ENCODE data around the gene EXOC3. TPM values are rescaled to one million over a fixed set of nuclear protein-coding genes. Genes with fewer than 3 reads are reported as not detected.
"Not testable (repeated sequence)": the region's sequence is repeated elsewhere in the genome, so short reads cannot be mapped to it uniquely, and the experiment has no call there.

Gene EXOC3
- total RNA-seq, 2 experiments from 2014 or later: 72.4 to 77.5 TPM

DNA sequence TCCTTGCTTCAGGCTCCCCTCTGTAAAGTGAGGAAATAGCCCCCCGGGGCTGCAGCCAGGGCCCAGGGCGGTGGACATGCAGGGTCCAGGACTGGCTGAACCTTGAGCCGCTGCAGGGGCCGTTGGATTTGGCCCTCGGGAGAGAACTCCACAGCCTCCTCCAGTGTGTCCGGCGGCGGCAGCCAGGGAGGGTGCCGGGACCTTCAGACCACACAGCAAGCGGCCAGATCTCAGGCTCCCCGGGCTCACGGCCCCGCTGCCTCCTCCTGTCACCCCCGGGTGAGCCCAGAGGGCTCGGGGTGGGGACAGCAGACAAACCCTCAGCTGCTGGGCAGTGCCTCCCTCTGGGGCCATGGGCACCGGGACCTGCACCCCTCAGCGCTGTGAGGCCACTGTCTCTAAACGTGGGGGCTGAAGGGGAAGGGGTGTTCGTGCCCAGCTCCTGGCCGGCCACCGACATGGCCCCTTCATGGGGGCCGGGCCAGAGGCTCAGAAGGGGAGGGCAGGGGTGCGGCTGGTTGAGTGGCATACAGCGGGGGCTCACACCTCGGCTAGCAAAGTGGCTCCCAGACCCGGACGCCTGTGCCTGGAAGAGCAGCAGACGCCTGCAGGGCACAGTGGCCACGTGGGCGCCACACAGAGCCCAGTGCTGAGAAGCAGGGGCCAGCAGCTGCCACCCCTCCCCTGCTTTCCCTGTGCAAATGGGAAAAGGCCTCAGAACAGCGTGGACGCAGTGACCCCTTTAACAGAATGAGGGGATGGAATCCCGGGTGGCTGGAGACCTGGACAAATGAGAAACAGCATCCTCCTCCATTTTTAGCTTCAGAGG, 61.6 kb downstream of the EXOC3 start:
- H3K27me3 Mint-ChIP-seq: peaks cover 12% of the 10 kb centered on the region
- no peak overlapping the region for H3K4me3 Mint-ChIP-seq
- POLR2A ChIA-PET: no interaction called here
- H3K36me3 Mint-ChIP-seq: no peaks in the 10 kb centered on the region
- H3K4me1 Mint-ChIP-seq: no peaks in the 10 kb centered on the region
- DNase-seq (no peak), ATAC-seq (ENCODE audit: low read depth) (no peak)
- no peak overlapping the region for H3K27ac Mint-ChIP-seq
- H3K9me3 Mint-ChIP-seq: no peaks in the 10 kb centered on the region

DNA sequence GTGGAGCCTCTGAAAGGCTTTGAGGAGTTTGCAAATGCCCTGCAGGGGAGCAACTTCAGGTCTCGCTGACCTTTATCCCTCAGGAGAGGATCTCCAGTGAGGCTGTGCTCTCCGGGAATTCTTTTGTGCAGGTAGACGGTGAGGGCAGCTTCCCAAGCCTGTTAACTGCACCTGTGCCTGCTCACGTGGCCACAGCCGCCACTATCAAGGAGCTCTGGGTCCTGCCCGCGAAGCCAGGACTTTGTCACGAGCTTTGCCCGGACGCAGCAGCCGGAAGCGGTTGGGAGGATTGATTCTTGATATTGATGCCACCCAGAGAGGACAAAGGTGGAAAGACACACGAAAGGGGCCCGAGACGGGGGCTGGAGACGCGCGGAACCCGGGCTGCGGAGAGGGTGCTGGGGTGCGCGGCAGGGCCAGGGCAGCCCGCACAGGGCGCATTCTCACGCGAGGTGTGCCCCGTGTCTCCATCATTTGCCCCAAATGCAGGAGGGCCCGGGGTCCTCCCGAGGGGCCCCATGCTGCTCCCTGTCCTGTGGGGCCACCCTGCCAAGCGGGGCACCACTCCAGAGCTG, 63.1 kb downstream of the EXOC3 start:
- no peak for DNase-seq
- no peak overlapping the region for H3K27ac Mint-ChIP-seq
- H3K4me3 Mint-ChIP-seq: no peak overlapping the region
- no peak for ATAC-seq (ENCODE audit: low read depth)
- peaks cover 9% of the 10 kb centered on the region for H3K27me3 Mint-ChIP-seq
- H3K4me1 Mint-ChIP-seq: no peaks in the 10 kb centered on the region
- POLR2A ChIA-PET: no interaction called here
- no peaks in the 10 kb centered on the region for H3K9me3 Mint-ChIP-seq
- H3K36me3 Mint-ChIP-seq: no peaks in the 10 kb centered on the region

DNA sequence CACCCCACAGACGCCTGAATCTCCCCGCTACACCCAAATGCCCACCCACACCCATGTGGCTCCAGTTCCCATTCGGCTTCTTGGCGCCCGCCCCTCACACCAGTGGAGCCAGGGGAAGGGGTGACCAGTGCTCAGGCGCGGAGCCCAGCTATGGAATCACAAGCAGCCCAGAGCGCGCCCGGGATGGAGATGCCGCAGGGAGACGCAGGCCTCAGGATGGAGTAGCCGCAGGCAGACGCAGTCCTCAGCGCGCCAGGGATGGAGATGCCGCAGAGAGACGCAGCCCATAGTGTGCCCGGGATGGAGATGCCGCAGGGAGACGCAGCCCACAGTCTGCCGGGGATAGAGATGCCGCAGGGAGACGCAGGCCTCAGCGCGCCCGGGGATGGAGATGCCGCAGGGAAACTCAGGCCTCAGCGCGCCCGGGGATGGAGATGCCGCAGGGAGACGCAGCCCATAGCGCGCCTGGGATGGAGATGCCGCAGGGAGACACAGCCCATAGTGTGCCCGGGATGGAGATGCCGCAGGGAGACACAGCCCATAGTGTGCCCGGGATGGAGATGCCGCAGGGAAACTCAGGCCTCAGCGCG, 65.1 kb downstream of the EXOC3 start:
- POLR2A ChIA-PET; H3K9me3 Mint-ChIP-seq; H3K27me3 Mint-ChIP-seq; H3K36me3 Mint-ChIP-seq; H3K4me3 Mint-ChIP-seq; H3K4me1 Mint-ChIP-seq; ATAC-seq (ENCODE audit: low read depth); DNase-seq; H3K27ac Mint-ChIP-seq: not testable (repeated sequence)

DNA sequence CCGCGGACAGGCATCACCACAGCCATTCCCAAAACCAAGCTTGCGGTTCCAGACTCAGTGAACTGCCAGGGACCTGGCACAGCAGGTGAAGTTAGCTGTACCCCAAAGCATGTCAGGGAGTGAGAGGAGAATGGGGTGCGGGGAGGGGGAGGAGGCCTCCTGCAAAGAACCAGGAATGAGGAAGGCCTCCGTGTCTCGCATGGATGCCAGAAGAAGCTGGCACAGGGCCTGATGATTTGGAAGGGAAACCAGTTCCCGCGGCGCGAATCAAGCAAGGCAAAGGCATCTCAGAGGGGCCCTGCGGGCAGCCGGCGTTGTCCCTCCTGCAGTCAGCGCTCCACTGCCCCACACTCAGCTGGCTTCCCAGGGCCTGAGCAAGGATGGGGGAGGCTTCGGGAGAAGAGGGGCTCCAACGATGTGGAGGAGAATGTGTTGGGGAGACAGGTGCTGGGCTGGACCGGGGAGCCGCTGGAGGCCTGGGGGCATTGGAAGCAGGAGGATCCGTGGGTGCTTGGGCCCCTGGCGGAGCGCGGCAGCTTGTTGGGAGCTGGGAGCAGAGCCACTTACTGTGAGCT, 66.7 kb downstream of the EXOC3 start:
- DNase-seq: no peak
- H3K9me3 Mint-ChIP-seq: no peaks in the 10 kb centered on the region
- POLR2A ChIA-PET: interaction anchor here (0.7 kb wide), 1 partner anchor 10 kb away, joined by 3 read pairs; no protein-coding TSS in a partner anchor
- H3K4me3 Mint-ChIP-seq: no peak overlapping the region
- peaks cover 14% of the 10 kb centered on the region for H3K27me3 Mint-ChIP-seq
- no peak overlapping the region for H3K27ac Mint-ChIP-seq
- H3K4me1 Mint-ChIP-seq: no peaks in the 10 kb centered on the region
- no peak for ATAC-seq (ENCODE audit: low read depth)
- no peaks in the 10 kb centered on the region for H3K36me3 Mint-ChIP-seq

DNA sequence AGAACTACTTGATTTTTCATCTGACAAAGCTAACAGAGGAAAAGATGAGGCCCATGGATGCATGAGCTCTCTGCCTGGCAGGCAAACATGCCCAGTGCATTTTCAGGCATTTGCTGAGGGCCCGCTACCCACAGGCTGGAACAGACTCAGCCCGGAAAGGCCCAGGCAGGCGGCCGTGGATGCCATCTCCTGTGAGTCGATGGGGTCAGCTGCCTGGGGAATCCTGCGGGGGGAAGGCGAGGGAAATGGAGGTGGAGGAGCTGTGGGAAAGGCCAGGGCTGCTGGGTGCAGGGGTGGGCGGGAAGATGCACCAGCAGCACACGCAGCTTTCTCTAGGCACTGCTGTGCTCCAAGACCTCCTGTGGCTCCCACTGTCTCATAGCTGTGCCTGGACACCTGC, 67.5 kb downstream of the EXOC3 start:
- no peaks in the 10 kb centered on the region for H3K36me3 Mint-ChIP-seq
- POLR2A ChIA-PET: no interaction called here
- H3K27ac Mint-ChIP-seq: no peak overlapping the region
- H3K4me1 Mint-ChIP-seq: no peaks in the 10 kb centered on the region
- no peak overlapping the region for H3K4me3 Mint-ChIP-seq
- ATAC-seq (ENCODE audit: low read depth): no peak
- H3K27me3 Mint-ChIP-seq: peaks cover 14% of the 10 kb centered on the region
- DNase-seq: no peak
- no peaks in the 10 kb centered on the region for H3K9me3 Mint-ChIP-seq

DNA sequence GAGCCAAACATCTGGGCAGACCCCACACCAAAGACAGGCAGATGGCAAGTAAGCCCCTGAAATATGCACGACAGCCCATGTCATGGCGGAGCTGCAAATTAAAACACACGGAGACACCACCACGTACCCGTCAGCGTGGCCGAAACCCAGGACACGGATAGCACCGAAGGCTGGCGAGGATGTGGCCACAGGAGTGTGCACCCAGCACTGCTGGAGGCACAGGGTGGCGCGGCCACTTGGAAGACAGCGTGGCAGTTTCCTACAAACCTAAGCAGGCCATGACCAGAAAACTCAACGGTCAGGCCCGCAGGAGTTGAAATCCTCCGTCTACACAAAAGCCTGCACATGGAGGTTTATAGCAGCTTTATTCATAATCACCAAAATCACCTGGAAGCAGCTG, 68.5 kb downstream of the EXOC3 start:
- H3K36me3 Mint-ChIP-seq: no peaks in the 10 kb centered on the region
- POLR2A ChIA-PET: no interaction called here

DNA sequence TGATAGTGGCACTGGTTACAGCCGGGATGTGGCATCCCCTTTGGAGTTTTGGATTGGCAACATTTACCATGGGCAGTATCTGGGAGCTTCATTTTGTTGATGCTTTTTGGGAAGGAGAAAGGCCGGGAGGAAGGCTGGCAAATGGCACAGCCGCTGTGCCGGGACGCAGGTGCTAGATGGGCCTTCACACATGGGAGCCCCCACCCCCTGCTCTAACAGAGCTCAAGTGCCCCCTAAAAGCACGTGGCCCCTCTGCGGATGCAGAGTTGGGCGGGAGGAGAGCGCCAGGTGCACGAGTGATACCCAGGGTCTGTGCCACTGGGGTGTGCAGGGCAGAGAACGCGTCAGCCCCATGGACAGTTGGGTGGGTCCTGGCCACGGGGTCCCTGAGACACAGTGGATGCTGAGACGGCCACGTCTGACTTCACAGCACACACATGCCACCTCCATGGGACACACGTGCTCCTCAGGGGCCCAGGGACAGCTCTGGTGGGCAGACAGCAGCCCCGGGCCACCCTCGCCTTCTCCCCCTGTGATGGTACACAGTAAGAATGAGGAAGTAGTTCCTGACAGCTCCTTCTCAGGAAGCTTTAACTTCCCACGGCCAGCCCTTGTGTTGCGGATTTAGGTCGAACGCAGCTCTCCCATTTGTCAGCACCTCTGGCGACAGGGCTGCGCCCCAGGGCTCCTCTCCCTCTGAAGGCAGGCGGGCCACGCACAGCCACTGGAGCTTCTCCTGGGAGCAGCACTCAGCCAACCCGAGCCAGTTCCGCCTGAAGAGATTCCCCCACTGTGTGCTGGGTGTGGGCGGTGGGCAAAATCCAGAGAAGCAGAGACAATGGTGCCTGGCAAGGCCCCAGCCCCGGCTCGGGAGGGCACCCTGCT, 70.5 kb downstream of the EXOC3 start:
- H3K27me3 Mint-ChIP-seq: peaks cover 18% of the 10 kb centered on the region
- peaks cover 5% of the 10 kb centered on the region for H3K9me3 Mint-ChIP-seq
- no peak overlapping the region for H3K4me3 Mint-ChIP-seq
- peaks cover 2% of the 10 kb centered on the region for H3K36me3 Mint-ChIP-seq
- DNase-seq (no peak), ATAC-seq (ENCODE audit: low read depth) (no peak)
- H3K4me1 Mint-ChIP-seq: peaks cover 3% of the 10 kb centered on the region
- POLR2A ChIA-PET: no interaction called here
- no peak overlapping the region for H3K27ac Mint-ChIP-seq

More for the DNA sequence above, 68.5 kb downstream of the EXOC3 start:
- Mint-ChIP-seq H3K27me3 (peaks cover 18% of the 10 kb centered on the region), H3K27ac (no peak overlapping the region), H3K9me3 (no peaks in the 10 kb centered on the region), H3K4me3 (no peak overlapping the region), H3K4me1 (no peaks in the 10 kb centered on the region)
- ATAC-seq (ENCODE audit: low read depth) (no peak), DNase-seq (no peak)

DNA sequence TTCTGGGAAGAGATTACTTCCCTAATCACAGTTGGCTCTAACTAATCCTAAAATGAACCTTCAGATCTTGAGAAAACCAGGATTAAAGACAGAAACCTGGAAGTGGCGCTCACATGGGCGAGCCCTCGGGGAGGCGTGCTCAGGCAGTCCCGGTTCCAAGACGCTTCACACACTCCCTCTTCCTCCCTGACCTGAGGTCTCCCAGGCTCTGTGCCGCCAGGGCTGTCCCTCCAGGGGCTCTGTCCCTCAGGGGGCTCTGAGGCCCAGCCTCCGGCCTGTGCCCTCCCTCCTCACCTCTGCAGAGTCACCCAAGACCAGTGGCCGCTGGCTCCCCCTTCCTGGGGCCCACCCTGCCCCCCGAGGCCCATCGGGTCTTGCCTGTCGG, 71.1 kb downstream of the EXOC3 start:
- Mint-ChIP-seq H3K4me1 (peaks cover 3% of the 10 kb centered on the region), H3K27ac (no peak overlapping the region), H3K36me3 (peaks cover 2% of the 10 kb centered on the region), H3K4me3 (no peak overlapping the region), H3K27me3 (peaks cover 18% of the 10 kb centered on the region), H3K9me3 (peaks cover 5% of the 10 kb centered on the region)
- ATAC-seq (ENCODE audit: low read depth) (no peak), DNase-seq (no peak)
- POLR2A ChIA-PET: no interaction called here

DNA sequence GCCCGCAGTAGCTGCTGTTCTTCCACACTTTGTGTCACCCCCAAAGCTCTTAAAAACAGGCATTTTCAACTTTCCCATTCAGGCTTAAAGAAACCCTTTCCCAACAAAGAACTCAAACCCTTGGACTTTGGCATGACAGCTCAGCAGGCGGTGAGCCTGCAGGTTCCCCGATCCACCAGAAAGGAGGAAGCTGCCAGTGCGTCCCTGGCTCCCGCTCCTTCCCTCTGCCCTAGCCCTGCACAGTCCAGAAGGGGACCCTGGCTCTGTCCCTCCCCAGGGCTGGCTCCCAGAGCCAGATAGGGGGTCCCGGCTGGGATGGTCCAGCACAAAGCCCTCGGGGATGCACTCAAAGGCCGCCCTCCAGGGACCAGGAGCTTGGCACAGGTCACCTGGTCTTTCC, 71.7 kb downstream of the EXOC3 start:
- Mint-ChIP-seq H3K4me3 (no peak overlapping the region), H3K27me3 (peaks cover 18% of the 10 kb centered on the region)
- POLR2A ChIA-PET: no interaction called here

DNA sequence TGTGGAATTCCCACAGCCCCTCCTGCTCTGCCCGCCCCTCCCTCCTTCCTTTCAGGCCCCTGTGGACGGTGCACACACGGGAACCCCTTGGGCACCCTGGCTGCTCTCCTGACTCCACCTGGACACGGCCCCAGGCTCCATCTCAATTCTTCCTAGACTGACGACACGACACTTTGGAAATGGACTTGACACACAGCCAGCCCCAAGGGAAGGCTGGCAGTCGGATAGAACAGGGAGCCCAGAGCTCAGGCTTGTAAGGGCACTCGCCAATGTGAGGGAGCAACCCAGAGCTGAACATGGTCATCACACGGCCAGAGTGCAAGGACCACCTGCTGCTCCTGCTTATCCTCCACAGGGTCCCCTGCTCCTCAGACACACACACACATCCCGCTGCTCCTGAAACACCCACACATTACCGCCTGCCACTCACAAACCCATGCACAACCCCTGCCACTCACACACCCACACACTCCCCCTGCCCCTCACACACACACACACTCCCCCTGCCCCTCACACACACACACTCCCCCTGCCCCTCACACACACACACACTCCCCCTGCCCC, 72.4 kb downstream of the EXOC3 start:
- H3K4me3 Mint-ChIP-seq: no peak overlapping the region
- ATAC-seq (ENCODE audit: low read depth): no peak
- POLR2A ChIA-PET: no interaction called here
- peaks cover 2% of the 10 kb centered on the region for H3K36me3 Mint-ChIP-seq
- peaks cover 18% of the 10 kb centered on the region for H3K27me3 Mint-ChIP-seq
- H3K9me3 Mint-ChIP-seq: peaks cover 5% of the 10 kb centered on the region
- DNase-seq: no peak
- no peak overlapping the region for H3K27ac Mint-ChIP-seq
- peaks cover 3% of the 10 kb centered on the region for H3K4me1 Mint-ChIP-seq

More for the DNA sequence above, 71.7 kb downstream of the EXOC3 start:
- Mint-ChIP-seq H3K9me3 (peaks cover 5% of the 10 kb centered on the region), H3K36me3 (peaks cover 2% of the 10 kb centered on the region), H3K4me1 (peaks cover 3% of the 10 kb centered on the region), H3K27ac (no peak overlapping the region)
- ATAC-seq (ENCODE audit: low read depth) (no peak), DNase-seq (no peak)

DNA sequence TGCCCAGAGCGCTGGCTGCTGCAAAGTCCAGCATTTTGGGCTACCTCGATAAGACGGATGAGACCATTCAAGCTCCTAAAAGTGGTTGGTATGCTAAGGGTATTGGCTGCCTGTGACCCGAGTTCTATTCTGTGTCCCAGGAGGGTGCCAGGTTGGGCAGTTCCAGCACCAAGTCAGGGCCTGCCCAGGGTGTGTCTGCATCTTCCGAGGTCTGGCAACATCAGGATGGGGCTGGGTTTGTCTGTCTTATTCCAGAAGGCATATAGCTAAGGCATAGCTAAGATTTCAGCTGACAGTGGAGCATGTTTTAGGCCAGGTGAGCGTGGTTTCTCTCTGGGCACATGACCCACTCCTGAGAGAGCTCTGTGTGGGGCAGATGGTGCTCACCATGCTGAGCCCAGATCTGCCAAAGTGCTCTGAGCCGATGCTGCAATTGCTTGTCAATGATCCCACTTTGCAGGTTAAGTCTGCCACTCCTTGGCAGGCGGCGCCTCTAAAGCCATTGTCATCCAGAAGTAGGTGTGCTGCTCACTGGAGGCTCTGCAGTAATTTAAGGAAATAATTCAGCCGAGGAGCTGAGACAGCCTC, 73.5 kb downstream of the EXOC3 start:
- DNase-seq (no peak), ATAC-seq (ENCODE audit: low read depth) (no peak)
- H3K4me1 Mint-ChIP-seq: peaks cover 3% of the 10 kb centered on the region
- H3K27ac Mint-ChIP-seq: no peak overlapping the region
- peaks cover 2% of the 10 kb centered on the region for H3K36me3 Mint-ChIP-seq
- H3K27me3 Mint-ChIP-seq: peaks cover 21% of the 10 kb centered on the region
- POLR2A ChIA-PET: no interaction called here
- peaks cover 5% of the 10 kb centered on the region for H3K9me3 Mint-ChIP-seq
- H3K4me3 Mint-ChIP-seq: no peak overlapping the region
